GM12878 (cell line): ENCODE results near the gene CNPPD1. TPM values are rescaled to one million over a fixed set of nuclear protein-coding genes. Genes with fewer than 3 reads are reported as not detected.

Source experiments
- BACH1 ChIP-seq: fragments of 450-650 bp; IDR thresholded peaks from 2 replicates; pipeline ENCODE4 v1.6.1; 2017; ENCODE audit warnings: mild to moderate bottlenecking, borderline replicate concordance
- FOXM1 ChIP-seq: IDR thresholded peaks from 2 replicates; pipeline ENCODE4 v1.6.1; 2012; ENCODE audit warnings: low read depth, mild to moderate bottlenecking, inconsistent platforms, low read length, moderate library complexity
- IRF4 ChIP-seq: IDR thresholded peaks from 2 replicates; pipeline ENCODE4 v1.6.1; 2011; ENCODE audit warnings: low read depth, low read length
- JUNB ChIP-seq: IDR thresholded peaks from 2 replicates; pipeline ENCODE4 v1.6.1; 2016; ENCODE audit warnings: antibody characterized with exemption, mild to moderate bottlenecking
- NBN ChIP-seq: fragments of 450-650 bp; IDR thresholded peaks from 2 replicates; pipeline ENCODE4 v1.6.1; 2016
- PAX5 ChIP-seq: IDR thresholded peaks from 2 replicates; pipeline ENCODE4 v1.6.1; 2011; ENCODE audit warnings: low read depth, low read length, borderline replicate concordance
- ZBTB40 ChIP-seq: fragments of 450-650 bp; IDR thresholded peaks from 2 replicates; pipeline ENCODE4 v1.6.1; 2016; ENCODE audit warnings: mild to moderate bottlenecking, moderate library complexity, borderline replicate concordance
- polyA plus RNA-seq, 11 experiments: library from polyadenylated mRNA; depleted of rRNA in 4 of 11; unstranded in 6 of 11; stranded (reverse) in 5 of 11; fragments of >200 nt; fragmentation: Nextera tagmentation in 4 of 11; fragmentation: Illumina TruSeq in 1 of 11; extraction: Ambion mirVana in 4 of 11; extraction: Trizol in 1 of 11; gene quantifications; 1 replicate in 1 of 11; 2 replicates in 10 of 11; pipeline versions ENCODE4 v1.2.1 to v1.2.3, GENCODE V29; 2011 to 2016; ENCODE audit warnings: inconsistent platforms in 2 of 11, missing spikeins in 2 of 11, low read depth in 1 of 11
- total RNA-seq, 4 experiments: library from RNA; depleted of rRNA in 3 of 4; stranded (reverse); fragments of >200 nt in 3 of 4; fragmentation: Illumina TruSeq in 1 of 4; extraction: Trizol in 1 of 4; gene quantifications; 2 replicates each; pipeline versions ENCODE4 v1.2.1 to v1.2.3, GENCODE V29; 2013 to 2021
- TF ChIP-seq, protein P1 (sequence below): fragments of 450-650 bp; formaldehyde crosslinking; IDR thresholded peaks from 2 replicates; pipeline ENCODE4 v1.4.0; 2022; ENCODE audit warnings: mild to moderate bottlenecking, moderate library complexity

The CNPPD1 gene
- total and polyA plus RNA-seq, 10 of the 15 experiments (the other 5 are each of a cell fraction or from before 2014, with no cell fraction given): 12.2 to 86.6 (median 43.4) TPM

DNA sequence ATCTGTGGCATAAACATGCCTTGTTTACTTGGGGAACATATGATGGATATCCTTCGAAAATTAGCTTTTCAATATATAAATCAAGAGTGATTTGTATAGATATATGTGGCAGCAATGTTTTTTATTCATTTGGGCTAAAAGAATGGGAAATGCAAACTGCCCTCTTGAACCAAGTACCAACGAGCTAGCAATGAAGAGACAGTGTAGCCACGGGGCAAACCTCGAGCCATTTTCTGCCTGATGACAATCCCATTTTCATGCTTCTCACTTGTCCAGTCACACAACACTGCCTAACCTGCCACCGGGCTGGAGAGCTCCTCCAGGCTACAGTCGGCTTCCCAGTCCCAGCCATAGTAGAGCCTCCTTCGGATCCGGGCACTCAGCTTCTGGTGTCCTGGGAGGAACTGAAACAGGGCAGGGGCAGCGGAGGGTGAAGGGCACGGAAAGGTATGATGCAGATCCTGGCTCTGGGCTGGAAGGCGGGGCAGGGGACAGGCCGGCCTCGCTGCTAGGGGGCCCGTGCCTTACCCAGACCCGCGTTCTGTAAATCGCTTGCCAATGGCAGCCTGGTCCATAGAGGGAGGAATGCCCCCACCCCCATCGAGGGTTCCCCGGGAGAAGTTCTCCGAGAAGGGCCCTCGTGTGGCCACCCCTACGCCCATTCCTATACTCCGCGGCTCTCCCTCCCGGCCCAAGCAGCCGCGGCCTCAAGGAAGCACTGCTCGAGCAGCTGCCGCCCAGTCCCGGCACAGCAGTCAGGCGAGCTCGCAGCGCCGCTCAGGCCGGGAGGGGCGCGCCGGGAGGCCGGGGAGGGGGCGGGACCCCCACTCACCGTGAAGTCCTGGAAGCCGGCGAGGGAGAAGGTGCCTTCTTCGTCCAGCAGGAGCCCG lies 552 bp downstream of the CNPPD1 start (continued):
- TF ChIP-seq ZBTB40: no peak
- TF ChIP-seq FOXM1: no peak
- no peak for TF ChIP-seq JUNB
- TF ChIP-seq, protein P1, sequence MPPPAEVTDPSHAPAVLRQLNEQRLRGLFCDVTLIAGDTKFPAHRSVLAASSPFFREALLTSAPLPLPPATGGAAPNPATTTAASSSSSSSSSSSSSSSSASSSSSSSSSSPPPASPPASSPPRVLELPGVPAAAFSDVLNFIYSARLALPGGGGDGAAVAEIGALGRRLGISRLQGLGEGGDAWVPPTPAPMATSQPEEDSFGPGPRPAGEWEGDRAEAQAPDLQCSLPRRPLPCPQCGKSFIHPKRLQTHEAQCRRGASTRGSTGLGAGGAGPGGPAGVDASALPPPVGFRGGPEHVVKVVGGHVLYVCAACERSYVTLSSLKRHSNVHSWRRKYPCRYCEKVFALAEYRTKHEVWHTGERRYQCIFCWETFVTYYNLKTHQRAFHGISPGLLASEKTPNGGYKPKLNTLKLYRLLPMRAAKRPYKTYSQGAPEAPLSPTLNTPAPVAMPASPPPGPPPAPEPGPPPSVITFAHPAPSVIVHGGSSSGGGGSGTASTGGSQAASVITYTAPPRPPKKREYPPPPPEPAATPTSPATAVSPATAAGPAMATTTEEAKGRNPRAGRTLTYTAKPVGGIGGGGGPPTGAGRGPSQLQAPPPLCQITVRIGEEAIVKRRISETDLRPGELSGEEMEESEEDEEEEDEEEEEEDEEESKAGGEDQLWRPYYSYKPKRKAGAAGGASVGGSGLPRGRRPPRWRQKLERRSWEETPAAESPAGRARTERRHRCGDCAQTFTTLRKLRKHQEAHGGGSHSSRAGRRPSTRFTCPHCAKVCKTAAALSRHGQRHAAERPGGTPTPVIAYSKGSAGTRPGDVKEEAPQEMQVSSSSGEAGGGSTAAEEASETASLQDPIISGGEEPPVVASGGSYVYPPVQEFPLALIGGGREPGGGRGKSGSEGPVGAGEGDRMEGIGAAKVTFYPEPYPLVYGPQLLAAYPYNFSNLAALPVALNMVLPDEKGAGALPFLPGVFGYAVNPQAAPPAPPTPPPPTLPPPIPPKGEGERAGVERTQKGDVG (CRISPR knock-in tag): no peak
- TF ChIP-seq NBN: 0 out of 2 replicates have a peak, but pooled peaks have one; percentile 38
- peak; percentile 88 for TF ChIP-seq PAX5
- TF ChIP-seq IRF4: 0 out of 2 replicates have a peak, but pooled peaks have one; percentile 18
- no peak for TF ChIP-seq BACH1
